SK-N-SH (cell line): ENCODE measurements around the gene SEMA3C. TPM values are rescaled to one million over a fixed set of nuclear protein-coding genes. Genes with fewer than 3 reads are reported as not detected.

Source experiments
- CTCF ChIA-PET: fragments of 300-600, 350-600 bp; formaldehyde crosslinking; extraction: SDS; loops from one replicate; lab custom pipeline; 2021; lab: Yijun Ruan, JAX
- POLR2A ChIA-PET: fragments of 350-600 bp; sonication (Branson Sonifier 250); formaldehyde crosslinking; extraction: SDS; loops from one replicate; lab custom pipeline; 2020; ENCODE audit warnings: antibody characterized with exemption, inconsistent platforms; lab: Yijun Ruan, JAX
- DNase-seq: peaks from one replicate; pipeline ENCODE4 v3.0.0; 2012
- H2AFZ ChIP-seq: fragments of 200-600 bp; sonication (generic); 2 replicates; pipeline ENCODE4 v1.8.1; 2016; ENCODE audit warnings: antibody characterized with exemption, mild to moderate bottlenecking, low read depth
- H3F3A ChIP-seq: fragments of 200-600 bp; sonication (generic); replicated peaks from 2 replicates; pipeline ENCODE3; 2016; ENCODE audit warnings: antibody characterized with exemption, mild to moderate bottlenecking; ENCODE audit not compliant: insufficient read depth
- H3K27ac ChIP-seq, 2 experiments: fragments of 200-500 bp in 1 of 2; fragments of 200-600 bp in 1 of 2; sonication (Bioruptor generic) in 1 of 2; sonication (generic), shearing (Covaris generic) in 1 of 2; 2 replicates each; pipeline versions ENCODE4 v1.5.1 to v1.6.1; 2014 to 2016; ENCODE audit warnings: low read depth in 2 of 2, inconsistent platforms in 1 of 2, low read length in 1 of 2, mild to moderate bottlenecking in 1 of 2, mixed read lengths in 1 of 2
- H3K27me3 ChIP-seq: fragments of 200-600 bp; sonication (generic), shearing (Covaris generic); 2 replicates; pipeline ENCODE4 v1.6.1; 2016; ENCODE audit warnings: mixed run types; ENCODE audit not compliant: insufficient read depth
- H3K36me3 ChIP-seq, 2 experiments: fragments of 200-500 bp in 1 of 2; fragments of 200-600 bp in 1 of 2; sonication (Bioruptor generic) in 1 of 2; sonication (generic) in 1 of 2; replicated peaks in 1 of 2; 2 replicates each; pipeline versions ENCODE3 to v1.5.1; 2014 to 2016; ENCODE audit warnings: low read length in 1 of 2, mild to moderate bottlenecking in 1 of 2; ENCODE audit not compliant: insufficient read depth in 2 of 2, control insufficient read depth in 1 of 2
- H3K4me1 ChIP-seq, 2 experiments: fragments of 200-500 bp in 1 of 2; fragments of 200-600 bp in 1 of 2; sonication (Bioruptor generic) in 1 of 2; sonication (generic), shearing (Covaris generic) in 1 of 2; 2 replicates each; pipeline versions ENCODE4 v1.5.1 to v1.6.1; 2014 to 2016; ENCODE audit warnings: low read depth in 1 of 2, low read length in 1 of 2, mixed run types in 1 of 2; ENCODE audit not compliant: insufficient read depth in 2 of 2, control insufficient read depth in 1 of 2
- H3K4me2 ChIP-seq: fragments of 200-600 bp; sonication (generic), shearing (Covaris generic); 2 replicates; pipeline ENCODE4 v1.6.1; 2017; ENCODE audit warnings: mixed run types
- H3K4me3 ChIP-seq, 2 experiments: fragments of 200-500 bp in 1 of 2; fragments of 200-600 bp in 1 of 2; sonication (Bioruptor generic) in 1 of 2; sonication (generic), shearing (Covaris generic) in 1 of 2; 2 replicates each; pipeline versions ENCODE4 v1.5.1 to v1.8.1; 2014 to 2016; ENCODE audit warnings: low read depth in 2 of 2, inconsistent platforms in 1 of 2, low read length in 1 of 2, mild to moderate bottlenecking in 1 of 2, mixed read lengths in 1 of 2, moderate library complexity in 1 of 2
- H3K79me2 ChIP-seq: fragments of 200-600 bp; sonication (generic); 2 replicates; pipeline ENCODE4 v1.8.1; 2017; ENCODE audit warnings: mild to moderate bottlenecking; ENCODE audit not compliant: insufficient read depth
- H3K9ac ChIP-seq: fragments of 200-600 bp; sonication (generic); 2 replicates; pipeline ENCODE4 v1.6.1; 2017; ENCODE audit warnings: mixed run types
- H3K9me2 ChIP-seq: fragments of 200-600 bp; sonication (generic); 2 replicates; pipeline ENCODE4 v1.6.1; 2017; ENCODE audit warnings: mixed run types
- H3K9me3 ChIP-seq: fragments of 200-600 bp; sonication (generic); 2 replicates; pipeline ENCODE4 v1.6.1; 2017; ENCODE audit warnings: mixed run types, mild to moderate bottlenecking, moderate library complexity
- H4K20me1 ChIP-seq: fragments of 200-600 bp; sonication (generic); 2 replicates; pipeline ENCODE4 v1.6.1; 2017; ENCODE audit warnings: mild to moderate bottlenecking, mixed run types; ENCODE audit not compliant: insufficient read depth
- EP300 ChIP-seq, 2 experiments: IDR thresholded peaks; 2 replicates each; pipeline versions ENCODE4 v1.4.0 to v1.6.1; 2012; ENCODE audit warnings: borderline replicate concordance in 1 of 2, low read depth in 1 of 2, low read length in 1 of 2
- GATA2 ChIP-seq: sonication (generic); formaldehyde crosslinking; IDR thresholded peaks from 2 replicates; pipeline ENCODE4 v1.5.0; 2020; ENCODE audit warnings: mild to moderate bottlenecking, missing genetic modification reagents
- JUND ChIP-seq: IDR thresholded peaks from 2 replicates; pipeline ENCODE4 v1.4.0; 2012
- NFIC ChIP-seq: IDR thresholded peaks from 2 replicates; pipeline ENCODE4 v1.4.0; 2012; ENCODE audit warnings: borderline replicate concordance
- POLR2AphosphoS5 ChIP-seq: IDR thresholded peaks from 2 replicates; pipeline ENCODE4 v1.6.1; 2012; ENCODE audit warnings: low read depth, low read length
- RFX5 ChIP-seq: IDR thresholded peaks from 2 replicates; pipeline ENCODE4 v1.6.1; 2012; ENCODE audit warnings: mild to moderate bottlenecking, improper control_type of control experiment, low read length
- RXRA ChIP-seq: IDR thresholded peaks from 2 replicates; pipeline ENCODE4 v1.4.0; 2012; ENCODE audit warnings: low read depth, mild to moderate bottlenecking, borderline replicate concordance
- SIN3A ChIP-seq: IDR thresholded peaks from 2 replicates; pipeline ENCODE4 v1.6.1; 2012; ENCODE audit warnings: low read depth, mild to moderate bottlenecking, low read length, moderate library complexity, borderline replicate concordance
- YY1 ChIP-seq: IDR thresholded peaks from 2 replicates; pipeline ENCODE4 v1.4.0; 2012; ENCODE audit warnings: low read depth, mild to moderate bottlenecking
- polyA plus RNA-seq, 3 experiments: library from polyadenylated mRNA; depleted of rRNA; stranded (reverse); fragments of >200 nt; gene quantifications; 2 replicates each; pipeline ENCODE4 v1.2.3, GENCODE V29; 2012
- TF ChIP-seq, protein P1 (sequence below): IDR thresholded peaks from 2 replicates; pipeline ENCODE4 v1.4.0; 2012; ENCODE audit warnings: low read depth
- TF ChIP-seq, protein P2 (sequence below): fragments of 150-350 bp; IDR thresholded peaks from 2 replicates; pipeline ENCODE4 v1.6.1; 2017; ENCODE audit warnings: antibody characterized with exemption, low read length, low read depth, borderline replicate concordance
- TF ChIP-seq, protein P3 (sequence below): IDR thresholded peaks from 2 replicates; pipeline ENCODE4 v1.4.0; 2012; ENCODE audit warnings: low read depth, borderline replicate concordance
- TF ChIP-seq, protein P4 (sequence below): IDR thresholded peaks from 2 replicates; pipeline ENCODE4 v1.6.1; 2012; ENCODE audit warnings: mild to moderate bottlenecking, low read depth, low read length, moderate library complexity
- TF ChIP-seq, protein P5 (sequence below): IDR thresholded peaks from 2 replicates; pipeline ENCODE4; 2012

Gene SEMA3C
- polyA plus RNA-seq, 1 of the 3 experiments (the other 2 are of a cell fraction): 51.1 TPM

DNA sequence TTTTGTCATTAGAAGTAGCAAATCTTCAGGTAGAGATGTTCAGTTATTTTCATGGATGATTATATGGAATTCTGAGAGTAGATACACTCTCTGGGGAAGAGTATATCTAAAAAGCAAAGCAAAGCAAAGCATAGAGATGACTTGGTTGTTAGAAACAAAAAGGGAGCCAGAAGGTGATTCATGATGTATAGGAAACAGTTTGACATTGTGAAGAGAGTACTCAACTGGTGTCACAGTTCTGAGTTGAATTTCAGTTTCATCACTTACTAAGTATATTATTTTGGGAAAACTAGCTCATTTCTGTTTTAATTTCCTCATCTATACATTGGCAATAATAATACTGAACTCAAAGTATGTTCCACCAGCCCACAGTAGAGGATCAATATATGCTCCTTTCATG lies 86.8 kb downstream of the SEMA3C start:
- H3K36me3 ChIP-seq: peaks cover 0 to 1% of the 10 kb centered on the region in 2 experiments
- ChIA-PET POLR2A (no interaction called here), CTCF (interaction anchor here (1.1 kb wide), 2 partner anchors 10 to 638 kb away, joined by 3 read pairs; no protein-coding TSS in a partner anchor)

More for the DNA sequence above, 86.8 kb downstream of the SEMA3C start:
- H3K9me3 ChIP-seq: no peaks in the 10 kb centered on the region
- peaks cover 24% of the 10 kb centered on the region; the same call in 1 of the 2 replicates for H3K79me2 ChIP-seq
- H3K27me3 ChIP-seq: no peaks in the 10 kb centered on the region
- peaks cover 10% of the 10 kb centered on the region for H3F3A ChIP-seq
- H3K9me2 ChIP-seq: no peaks in the 10 kb centered on the region
- peaks cover 35 to 41% of the 10 kb centered on the region in 2 experiments for H3K4me1 ChIP-seq
- no peak overlapping the region for H3K4me2 ChIP-seq
- TF ChIP-seq JUND: no peak
- TF ChIP-seq, protein P1, sequence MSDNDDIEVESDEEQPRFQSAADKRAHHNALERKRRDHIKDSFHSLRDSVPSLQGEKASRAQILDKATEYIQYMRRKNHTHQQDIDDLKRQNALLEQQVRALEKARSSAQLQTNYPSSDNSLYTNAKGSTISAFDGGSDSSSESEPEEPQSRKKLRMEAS: no peak
- no peak for TF ChIP-seq SIN3A
- TF ChIP-seq RXRA: no peak
- TF ChIP-seq NFIC: no peak
- TF ChIP-seq, protein P2, sequence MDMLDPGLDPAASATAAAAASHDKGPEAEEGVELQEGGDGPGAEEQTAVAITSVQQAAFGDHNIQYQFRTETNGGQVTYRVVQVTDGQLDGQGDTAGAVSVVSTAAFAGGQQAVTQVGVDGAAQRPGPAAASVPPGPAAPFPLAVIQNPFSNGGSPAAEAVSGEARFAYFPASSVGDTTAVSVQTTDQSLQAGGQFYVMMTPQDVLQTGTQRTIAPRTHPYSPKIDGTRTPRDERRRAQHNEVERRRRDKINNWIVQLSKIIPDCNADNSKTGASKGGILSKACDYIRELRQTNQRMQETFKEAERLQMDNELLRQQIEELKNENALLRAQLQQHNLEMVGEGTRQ: no peak
- TF ChIP-seq, protein P3, sequence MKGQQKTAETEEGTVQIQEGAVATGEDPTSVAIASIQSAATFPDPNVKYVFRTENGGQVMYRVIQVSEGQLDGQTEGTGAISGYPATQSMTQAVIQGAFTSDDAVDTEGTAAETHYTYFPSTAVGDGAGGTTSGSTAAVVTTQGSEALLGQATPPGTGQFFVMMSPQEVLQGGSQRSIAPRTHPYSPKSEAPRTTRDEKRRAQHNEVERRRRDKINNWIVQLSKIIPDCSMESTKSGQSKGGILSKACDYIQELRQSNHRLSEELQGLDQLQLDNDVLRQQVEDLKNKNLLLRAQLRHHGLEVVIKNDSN: no peak
- TF ChIP-seq, protein P4, sequence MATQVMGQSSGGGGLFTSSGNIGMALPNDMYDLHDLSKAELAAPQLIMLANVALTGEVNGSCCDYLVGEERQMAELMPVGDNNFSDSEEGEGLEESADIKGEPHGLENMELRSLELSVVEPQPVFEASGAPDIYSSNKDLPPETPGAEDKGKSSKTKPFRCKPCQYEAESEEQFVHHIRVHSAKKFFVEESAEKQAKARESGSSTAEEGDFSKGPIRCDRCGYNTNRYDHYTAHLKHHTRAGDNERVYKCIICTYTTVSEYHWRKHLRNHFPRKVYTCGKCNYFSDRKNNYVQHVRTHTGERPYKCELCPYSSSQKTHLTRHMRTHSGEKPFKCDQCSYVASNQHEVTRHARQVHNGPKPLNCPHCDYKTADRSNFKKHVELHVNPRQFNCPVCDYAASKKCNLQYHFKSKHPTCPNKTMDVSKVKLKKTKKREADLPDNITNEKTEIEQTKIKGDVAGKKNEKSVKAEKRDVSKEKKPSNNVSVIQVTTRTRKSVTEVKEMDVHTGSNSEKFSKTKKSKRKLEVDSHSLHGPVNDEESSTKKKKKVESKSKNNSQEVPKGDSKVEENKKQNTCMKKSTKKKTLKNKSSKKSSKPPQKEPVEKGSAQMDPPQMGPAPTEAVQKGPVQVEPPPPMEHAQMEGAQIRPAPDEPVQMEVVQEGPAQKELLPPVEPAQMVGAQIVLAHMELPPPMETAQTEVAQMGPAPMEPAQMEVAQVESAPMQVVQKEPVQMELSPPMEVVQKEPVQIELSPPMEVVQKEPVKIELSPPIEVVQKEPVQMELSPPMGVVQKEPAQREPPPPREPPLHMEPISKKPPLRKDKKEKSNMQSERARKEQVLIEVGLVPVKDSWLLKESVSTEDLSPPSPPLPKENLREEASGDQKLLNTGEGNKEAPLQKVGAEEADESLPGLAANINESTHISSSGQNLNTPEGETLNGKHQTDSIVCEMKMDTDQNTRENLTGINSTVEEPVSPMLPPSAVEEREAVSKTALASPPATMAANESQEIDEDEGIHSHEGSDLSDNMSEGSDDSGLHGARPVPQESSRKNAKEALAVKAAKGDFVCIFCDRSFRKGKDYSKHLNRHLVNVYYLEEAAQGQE: no peak
- TF ChIP-seq GATA2 (CRISPR knock-in tag): no peak
- no peak for TF ChIP-seq EP300 (IDR thresholded peaks at IDR 0.05; ENCODE audit: borderline replicate concordance in 1 of 2, low read depth in 1 of 2, low read length in 1 of 2)
- no peak for TF ChIP-seq YY1
- no peak for TF ChIP-seq RFX5
- TF ChIP-seq POLR2AphosphoS5: no peak
- TF ChIP-seq, protein P5, sequence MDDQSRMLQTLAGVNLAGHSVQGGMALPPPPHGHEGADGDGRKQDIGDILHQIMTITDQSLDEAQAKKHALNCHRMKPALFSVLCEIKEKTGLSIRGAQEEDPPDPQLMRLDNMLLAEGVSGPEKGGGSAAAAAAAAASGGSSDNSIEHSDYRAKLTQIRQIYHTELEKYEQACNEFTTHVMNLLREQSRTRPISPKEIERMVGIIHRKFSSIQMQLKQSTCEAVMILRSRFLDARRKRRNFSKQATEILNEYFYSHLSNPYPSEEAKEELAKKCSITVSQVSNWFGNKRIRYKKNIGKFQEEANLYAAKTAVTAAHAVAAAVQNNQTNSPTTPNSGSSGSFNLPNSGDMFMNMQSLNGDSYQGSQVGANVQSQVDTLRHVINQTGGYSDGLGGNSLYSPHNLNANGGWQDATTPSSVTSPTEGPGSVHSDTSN: no peak
- H3K4me3 ChIP-seq: no peak overlapping the region
- no peak overlapping the region for H2AFZ ChIP-seq
- no peak overlapping the region for H3K27ac ChIP-seq
- H3K9ac ChIP-seq: no peak overlapping the region
- H4K20me1 ChIP-seq: no peaks in the 10 kb centered on the region
- no peak for DNase-seq
